ENCODE data around the gene CNOT6.
"Not testable (repeated sequence)": the region's sequence is repeated elsewhere in the genome, so short reads cannot be mapped to it uniquely, and the experiment has no call there.

Gene CNOT6

GRCh38 chr5:180470361-180470760, 23.8 kb upstream of the CNOT6 start:
- Histone ChIP-seq H3K9me3 (no peaks in the 10 kb centered on the region), H3K27me3 (peaks cover 6% of the 10 kb centered on the region; the same call in 1 of the 2 replicates), H3K36me3 (no peaks in the 10 kb centered on the region), H3K4me3 (ENCODE audit: low read depth, low read length) (no peak overlapping the region), H3K4me1 (no peaks in the 10 kb centered on the region)
- no peak for DNase-seq
- TF ChIP-seq CTCF (IDR thresholded peaks at IDR 0.05; ENCODE audit: low read depth, low read length) = no peak

- Histone ChIP-seq H3K36me3 (no peaks in the 10 kb centered on the region), H3K4me1 (no peaks in the 10 kb centered on the region), H3K27me3 (peaks cover 6% of the 10 kb centered on the region; the same call in 1 of the 2 replicates), H3K4me3 (ENCODE audit: low read depth, low read length) (no peak overlapping the region), H3K9me3 (no peaks in the 10 kb centered on the region)
- peak; percentile 72 for DNase-seq
- TF ChIP-seq CTCF (IDR thresholded peaks at IDR 0.05; ENCODE audit: low read depth, low read length) = peak; percentile 94
These were observed 23.1 kb upstream of the CNOT6 start for GRCh38 chr5:180470966-180471582.

- no peak for TF ChIP-seq CTCF (IDR thresholded peaks at IDR 0.05; ENCODE audit: low read depth, low read length)
- Histone ChIP-seq H3K4me3 (ENCODE audit: low read depth, low read length) (no peak overlapping the region), H3K27me3 (peaks cover 6% of the 10 kb centered on the region; the same call in 1 of the 2 replicates), H3K9me3 (no peaks in the 10 kb centered on the region), H3K36me3 (no peaks in the 10 kb centered on the region), H3K4me1 (no peaks in the 10 kb centered on the region)
- no peak for DNase-seq
These were observed 22.3 kb upstream of the CNOT6 start for GRCh38 chr5:180471866-180472265.

GRCh38 chr5:180472269-180472668, 21.9 kb upstream of the CNOT6 start:
- no peaks in the 10 kb centered on the region for H3K4me1 ChIP-seq
- TF ChIP-seq CTCF (IDR thresholded peaks at IDR 0.05; ENCODE audit: low read depth, low read length) = no peak
- no peaks in the 10 kb centered on the region for H3K9me3 ChIP-seq
- DNase-seq = no peak
- peaks cover 6% of the 10 kb centered on the region; the same call in 1 of the 2 replicates for H3K27me3 ChIP-seq
- no peak overlapping the region for H3K4me3 ChIP-seq (ENCODE audit: low read depth, low read length)
- no peaks in the 10 kb centered on the region for H3K36me3 ChIP-seq

- DNase-seq; H3K4me3 ChIP-seq (ENCODE audit: low read depth, low read length); H3K36me3 ChIP-seq; H3K27me3 ChIP-seq; H3K9me3 ChIP-seq; H3K4me1 ChIP-seq: not testable (repeated sequence)
These were observed 20.8 kb upstream of the CNOT6 start for GRCh38 chr5:180473386-180473785.

GRCh38 chr5:180474569-180474968, 19.6 kb upstream of the CNOT6 start:
- H3K4me3 ChIP-seq (ENCODE audit: low read depth, low read length) = no peak overlapping the region
- H3K36me3 ChIP-seq = no peaks in the 10 kb centered on the region
- no peaks in the 10 kb centered on the region for H3K4me1 ChIP-seq
- H3K9me3 ChIP-seq = no peaks in the 10 kb centered on the region
- H3K27me3 ChIP-seq = peaks cover 6% of the 10 kb centered on the region; the same call in 1 of the 2 replicates
- peak; percentile 25 for DNase-seq
- TF ChIP-seq CTCF (IDR thresholded peaks at IDR 0.05; ENCODE audit: low read depth, low read length) = no peak

GRCh38 chr5:180475969-180476524, 18.1 kb upstream of the CNOT6 start:
- H3K27me3 ChIP-seq; H3K4me3 ChIP-seq (ENCODE audit: low read depth, low read length); DNase-seq; H3K4me1 ChIP-seq; H3K9me3 ChIP-seq; H3K36me3 ChIP-seq: not testable (repeated sequence)
